ENCODE data around the gene PRKCD. TPM values are rescaled to one million over a fixed set of nuclear protein-coding genes. Genes with fewer than 3 reads are reported as not detected.

The PRKCD gene
- total RNA-seq, 1 experiment from 2014 or later, result 1.4 TPM

DNA sequence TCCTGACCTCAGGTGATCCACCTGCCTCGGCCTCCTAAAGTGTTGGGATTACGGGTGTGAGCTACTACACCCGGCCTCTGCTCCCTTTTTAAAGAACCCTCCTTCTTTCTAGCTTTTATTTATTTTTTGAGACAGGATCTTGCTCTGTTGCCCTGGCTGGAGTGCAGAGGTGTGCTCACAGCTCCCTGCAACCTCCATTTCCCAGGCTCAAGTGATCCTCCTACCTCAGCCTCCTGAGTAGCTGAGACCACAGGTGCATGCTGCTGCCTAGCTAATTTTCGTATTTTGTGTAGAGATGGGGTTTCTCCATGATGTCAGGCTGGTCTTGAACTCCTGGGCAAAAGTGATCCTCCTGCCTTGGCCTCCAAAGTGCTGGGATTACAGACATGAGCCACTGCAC, 60.3 kb downstream of the PRKCD start:
- DNase-seq (ENCODE audit: low spot score), result no peak
- ChIA-PET CTCF (no interaction called here), POLR2A (ENCODE audit: low non-redundant PET) (no interaction called here)
- Histone ChIP-seq H3K4me3 (ENCODE audit: low read depth, low read length, poor library complexity, severe bottlenecking) (no peak overlapping the region), H3K4me1 (ENCODE audit: insufficient read depth, low read length, poor library complexity, severe bottlenecking) (peaks cover 3% of the 10 kb centered on the region), H3K27ac (ENCODE audit: low read depth, low read length, poor library complexity, severe bottlenecking) (no peak overlapping the region), H3K27me3 (replicated peaks; ENCODE audit: insufficient read depth, low read depth, low read length, poor library complexity) (no peaks in the 10 kb centered on the region), H3K36me3 (ENCODE audit: insufficient read depth, low read length, poor library complexity, severe bottlenecking) (peaks cover 6% of the 10 kb centered on the region), H3K9me3 (ENCODE audit: low read depth, low read length, poor library complexity, severe bottlenecking) (no peaks in the 10 kb centered on the region)
- BruUV-seq (replicated peaks), result no TSS peak
- intact Hi-C loops (cut with micrococcal nuclease; ENCODE audit: unreplicated experiment), result no loop called here
- TF ChIP-seq, protein P1, sequence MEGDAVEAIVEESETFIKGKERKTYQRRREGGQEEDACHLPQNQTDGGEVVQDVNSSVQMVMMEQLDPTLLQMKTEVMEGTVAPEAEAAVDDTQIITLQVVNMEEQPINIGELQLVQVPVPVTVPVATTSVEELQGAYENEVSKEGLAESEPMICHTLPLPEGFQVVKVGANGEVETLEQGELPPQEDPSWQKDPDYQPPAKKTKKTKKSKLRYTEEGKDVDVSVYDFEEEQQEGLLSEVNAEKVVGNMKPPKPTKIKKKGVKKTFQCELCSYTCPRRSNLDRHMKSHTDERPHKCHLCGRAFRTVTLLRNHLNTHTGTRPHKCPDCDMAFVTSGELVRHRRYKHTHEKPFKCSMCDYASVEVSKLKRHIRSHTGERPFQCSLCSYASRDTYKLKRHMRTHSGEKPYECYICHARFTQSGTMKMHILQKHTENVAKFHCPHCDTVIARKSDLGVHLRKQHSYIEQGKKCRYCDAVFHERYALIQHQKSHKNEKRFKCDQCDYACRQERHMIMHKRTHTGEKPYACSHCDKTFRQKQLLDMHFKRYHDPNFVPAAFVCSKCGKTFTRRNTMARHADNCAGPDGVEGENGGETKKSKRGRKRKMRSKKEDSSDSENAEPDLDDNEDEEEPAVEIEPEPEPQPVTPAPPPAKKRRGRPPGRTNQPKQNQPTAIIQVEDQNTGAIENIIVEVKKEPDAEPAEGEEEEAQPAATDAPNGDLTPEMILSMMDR (conservative IDR thresholded peaks at IDR 0.05; ENCODE audit: low read depth, low read length), result no peak
- no peak for TF ChIP-seq EZH2 (IDR thresholded peaks at IDR 0.05; ENCODE audit: borderline replicate concordance, low read depth, low read length, poor library complexity, severe bottlenecking)

DNA sequence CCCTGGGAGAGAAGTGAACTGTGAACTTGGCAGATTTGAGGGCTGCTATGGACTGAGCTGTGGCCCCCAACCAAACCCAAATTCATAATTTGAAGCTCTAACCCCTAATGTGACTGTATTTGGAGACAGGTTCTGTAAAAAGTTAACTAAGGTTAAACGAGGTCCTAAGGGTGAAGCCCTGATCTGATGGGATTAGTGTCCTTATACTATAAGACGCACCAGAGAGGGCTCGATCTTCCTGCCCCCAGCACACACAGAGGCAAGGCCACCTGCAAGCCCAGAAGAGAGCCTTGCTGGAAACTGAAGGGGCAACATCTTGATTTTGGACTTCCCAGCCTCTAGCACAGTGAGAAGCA, 60.8 kb downstream of the PRKCD start:
- H3K9me3 ChIP-seq (ENCODE audit: low read depth, low read length, poor library complexity, severe bottlenecking), result no peaks in the 10 kb centered on the region
- DNase-seq (ENCODE audit: low spot score), result no peak
- H3K4me1 ChIP-seq (ENCODE audit: insufficient read depth, low read length, poor library complexity, severe bottlenecking), result peaks cover 3% of the 10 kb centered on the region
- H3K4me3 ChIP-seq (ENCODE audit: low read depth, low read length, poor library complexity, severe bottlenecking), result no peak overlapping the region
- CTCF ChIA-PET, result no interaction called here
- POLR2A ChIA-PET (ENCODE audit: low non-redundant PET), result no interaction called here
- intact Hi-C loops (cut with micrococcal nuclease; ENCODE audit: unreplicated experiment), result no loop called here
- BruUV-seq (replicated peaks), result no TSS peak
- TF ChIP-seq EZH2 (IDR thresholded peaks at IDR 0.05; ENCODE audit: borderline replicate concordance, low read depth, low read length, poor library complexity, severe bottlenecking), result no peak
- TF ChIP-seq, protein P1 (conservative IDR thresholded peaks at IDR 0.05; ENCODE audit: low read depth, low read length), result no peak
- peaks cover 10% of the 10 kb centered on the region for H3K36me3 ChIP-seq (ENCODE audit: insufficient read depth, low read length, poor library complexity, severe bottlenecking)
- H3K27me3 ChIP-seq (replicated peaks; ENCODE audit: insufficient read depth, low read depth, low read length, poor library complexity), result no peaks in the 10 kb centered on the region
- no peak overlapping the region for H3K27ac ChIP-seq (ENCODE audit: low read depth, low read length, poor library complexity, severe bottlenecking)

DNA sequence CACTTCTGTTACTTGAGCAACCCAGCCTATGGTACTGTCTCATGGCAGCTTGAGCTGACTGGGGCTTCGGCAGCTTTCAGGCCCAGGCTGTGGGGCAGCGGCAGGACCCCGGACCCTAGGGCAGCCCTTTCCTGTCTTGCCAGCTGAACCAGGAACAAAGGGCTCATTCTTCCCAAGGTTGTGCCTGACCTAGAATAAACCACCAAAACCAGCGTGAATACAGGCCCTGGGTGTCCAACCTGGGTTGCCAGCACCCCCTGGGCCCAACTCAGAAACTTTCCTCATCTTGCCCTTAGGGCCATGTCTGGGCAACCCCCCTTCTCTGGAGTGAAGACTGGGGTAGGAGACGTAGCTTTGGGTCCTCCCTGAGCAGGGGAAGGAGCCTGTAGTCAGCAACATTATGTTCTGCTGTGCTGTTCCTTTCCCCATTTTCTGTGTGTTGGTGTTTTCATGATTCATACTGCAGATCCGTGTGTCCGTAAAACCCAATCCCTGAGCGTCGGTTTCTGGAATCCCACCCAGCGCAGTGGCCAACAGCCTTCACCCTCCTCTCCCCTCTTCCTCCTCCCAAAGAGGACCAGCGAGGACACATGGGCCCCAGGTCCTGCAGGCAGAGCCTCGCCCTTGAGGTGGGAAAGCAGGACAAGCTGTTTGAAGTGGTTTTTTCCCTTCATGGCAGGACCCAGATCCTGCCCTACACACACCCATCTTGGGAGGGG, 61.3 kb downstream of the PRKCD start:
- DNase-seq (ENCODE audit: low spot score), result no peak
- Histone ChIP-seq H3K27me3 (replicated peaks; ENCODE audit: insufficient read depth, low read depth, low read length, poor library complexity) (no peaks in the 10 kb centered on the region), H3K27ac (ENCODE audit: low read depth, low read length, poor library complexity, severe bottlenecking) (no peak overlapping the region), H3K4me3 (ENCODE audit: low read depth, low read length, poor library complexity, severe bottlenecking) (no peak overlapping the region), H3K9me3 (ENCODE audit: low read depth, low read length, poor library complexity, severe bottlenecking) (no peaks in the 10 kb centered on the region), H3K36me3 (ENCODE audit: insufficient read depth, low read length, poor library complexity, severe bottlenecking) (peaks cover 14% of the 10 kb centered on the region), H3K4me1 (ENCODE audit: insufficient read depth, low read length, poor library complexity, severe bottlenecking) (peaks cover 3% of the 10 kb centered on the region)
- CTCF ChIA-PET, result no interaction called here
- BruUV-seq (replicated peaks), result TSS peak; percentile 14
- TF ChIP-seq EZH2 (IDR thresholded peaks at IDR 0.05; ENCODE audit: borderline replicate concordance, low read depth, low read length, poor library complexity, severe bottlenecking), result no peak
- TF ChIP-seq, protein P1 (conservative IDR thresholded peaks at IDR 0.05; ENCODE audit: low read depth, low read length), result no peak
- intact Hi-C loops (cut with micrococcal nuclease; ENCODE audit: unreplicated experiment), result no loop called here
- POLR2A ChIA-PET (ENCODE audit: low non-redundant PET), result no interaction called here

Data from A673 (cell line).